Esophagus muscularis mucosa (tissue), 4 donors: ENCODE results near the gene LANCL3. TPM values are rescaled to one million over a fixed set of nuclear protein-coding genes. Genes with fewer than 3 reads are reported as not detected.
"Not testable (repeated sequence)": the region's sequence is repeated elsewhere in the genome, so short reads cannot be mapped to it uniquely, and the experiment has no call there.

Experiments
- DNase-seq: peaks from one replicate; pipeline ENCODE4 v3.0.0-alpha.2; 2017; ENCODE audit errors: extremely low spot score
- H3K27ac ChIP-seq, 4 donors: fragments of 200-600 bp; sonication (generic); replicated peaks in 1 of 4; 1 replicate in 3 of 4; 2 replicates in 1 of 4; pipeline ENCODE4 v1.5.1; 2016 to 2019; ENCODE audit warnings: mild to moderate bottlenecking in 1 of 4
- H3K27me3 ChIP-seq, 4 donors: fragments of 200-600 bp; sonication (generic); one replicate each; pipeline versions ENCODE4 v1.5.1 to v1.6.0; 2016 to 2019
- H3K36me3 ChIP-seq, 4 donors: fragments of 200-600 bp; sonication (generic); one replicate each; pipeline ENCODE4 v1.5.1; 2016 to 2019
- H3K4me1 ChIP-seq, 4 donors: fragments of 200-600 bp; sonication (generic); one replicate each; pipeline ENCODE4 v1.5.1; 2016 to 2019
- H3K4me3 ChIP-seq, 4 donors: fragments of 200-600 bp; sonication (generic); 1 replicate in 2 of 4; 2 replicates in 2 of 4; pipeline ENCODE4 v1.5.1; 2016 to 2019; ENCODE audit warnings: mild to moderate bottlenecking in 4 of 4, moderate library complexity in 1 of 4
- H3K9me3 ChIP-seq, 4 donors: fragments of 200-600 bp; sonication (generic); 1 replicate in 3 of 4; 2 replicates in 1 of 4; pipeline ENCODE4 v1.5.1; 2016 to 2019
- EP300 ChIP-seq: sonication (generic); formaldehyde crosslinking; IDR thresholded peaks from one replicate; pipeline ENCODE4 v1.6.1; 2017; ENCODE audit warnings: antibody characterized with exemption
- POLR2A ChIP-seq: fragments of 450-650 bp; IDR thresholded peaks from one replicate; pipeline ENCODE4 v1.6.1; 2017; ENCODE audit warnings: antibody characterized with exemption, moderate library complexity, mild to moderate bottlenecking, low read depth
- POLR2AphosphoS5 ChIP-seq, 2 donors: sonication (generic); formaldehyde crosslinking; IDR thresholded peaks; one replicate each; pipeline ENCODE4 v1.6.1; 2017; ENCODE audit warnings: antibody characterized with exemption in 2 of 2
- whole genome bisulfite sequencing: methylation state at CpG from one replicate; pipeline ENCODE4 v1.1.5; 2018; 5-methylcytosine and 5-hydroxymethylcytosine counted together
- intact Hi-C: fragments of 100-400 bp; cut with DNase I; formaldehyde crosslinking; loops from one replicate; pipeline ENCODE4 v1.15.1; 2023
- total RNA-seq, 4 donors: library from RNA; depleted of rRNA; stranded (reverse); fragments of >200 nt; gene quantifications; one replicate each; pipeline versions ENCODE4 v1.1.0 to v1.2.1, GENCODE V29; 2016
- TF ChIP-seq, protein P1 (sequence below), 3 experiments: fragments of 200-600 bp in 2 of 3; fragments of 450-650 bp in 1 of 3; sonication (generic) in 2 of 3; IDR thresholded peaks; one replicate each; pipeline ENCODE4 v1.5.1; 2017 to 2019; ENCODE audit warnings: antibody characterized with exemption in 3 of 3, mild to moderate bottlenecking in 2 of 3, moderate library complexity in 1 of 3

Gene LANCL3
- total RNA-seq, 4 donors from 2014 or later, result 0.83 to 1.7 (median 1.5) TPM

DNA sequence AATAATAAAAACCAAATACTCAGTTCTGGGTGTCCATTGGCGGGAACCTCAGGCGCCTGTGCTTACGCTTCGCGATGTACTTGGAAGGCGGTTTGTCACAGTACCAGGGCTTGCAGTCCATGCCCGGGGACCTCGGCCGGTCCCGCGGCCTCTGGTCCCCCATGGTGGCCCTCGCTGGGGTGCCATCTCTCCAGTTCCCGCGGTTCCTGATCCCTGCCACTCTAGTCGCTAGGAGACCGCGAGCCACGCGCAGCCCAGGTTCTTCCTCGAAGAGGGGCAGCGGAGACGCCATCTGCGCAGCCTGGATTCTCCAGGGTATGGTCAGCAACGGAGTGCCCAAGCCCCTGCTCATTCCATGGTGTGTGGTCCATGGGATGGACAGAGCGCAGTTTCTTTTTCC, 26.4 kb upstream of the LANCL3 start:
- no peak for DNase-seq
- WGBS, result 81% methylated on average over 23 of the region's 25 CpGs
- H3K27me3 ChIP-seq, result no peaks in the 10 kb centered on the region
- no peak overlapping the region for H3K4me3 ChIP-seq
- peaks cover 0 to 5% (median 0%) of the 10 kb centered on the region in 4 donors for H3K9me3 ChIP-seq
- no peaks in the 10 kb centered on the region for H3K36me3 ChIP-seq
- no peaks in the 10 kb centered on the region for H3K4me1 ChIP-seq
- TF ChIP-seq POLR2AphosphoS5 (IDR thresholded peaks at IDR 0.05), result no peak
- TF ChIP-seq, protein P1, sequence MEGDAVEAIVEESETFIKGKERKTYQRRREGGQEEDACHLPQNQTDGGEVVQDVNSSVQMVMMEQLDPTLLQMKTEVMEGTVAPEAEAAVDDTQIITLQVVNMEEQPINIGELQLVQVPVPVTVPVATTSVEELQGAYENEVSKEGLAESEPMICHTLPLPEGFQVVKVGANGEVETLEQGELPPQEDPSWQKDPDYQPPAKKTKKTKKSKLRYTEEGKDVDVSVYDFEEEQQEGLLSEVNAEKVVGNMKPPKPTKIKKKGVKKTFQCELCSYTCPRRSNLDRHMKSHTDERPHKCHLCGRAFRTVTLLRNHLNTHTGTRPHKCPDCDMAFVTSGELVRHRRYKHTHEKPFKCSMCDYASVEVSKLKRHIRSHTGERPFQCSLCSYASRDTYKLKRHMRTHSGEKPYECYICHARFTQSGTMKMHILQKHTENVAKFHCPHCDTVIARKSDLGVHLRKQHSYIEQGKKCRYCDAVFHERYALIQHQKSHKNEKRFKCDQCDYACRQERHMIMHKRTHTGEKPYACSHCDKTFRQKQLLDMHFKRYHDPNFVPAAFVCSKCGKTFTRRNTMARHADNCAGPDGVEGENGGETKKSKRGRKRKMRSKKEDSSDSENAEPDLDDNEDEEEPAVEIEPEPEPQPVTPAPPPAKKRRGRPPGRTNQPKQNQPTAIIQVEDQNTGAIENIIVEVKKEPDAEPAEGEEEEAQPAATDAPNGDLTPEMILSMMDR (IDR thresholded peaks at IDR 0.05), result no peak
- TF ChIP-seq POLR2A, result no peak
- no peak overlapping the region for H3K27ac ChIP-seq
- intact Hi-C loops, result no loop called here

DNA sequence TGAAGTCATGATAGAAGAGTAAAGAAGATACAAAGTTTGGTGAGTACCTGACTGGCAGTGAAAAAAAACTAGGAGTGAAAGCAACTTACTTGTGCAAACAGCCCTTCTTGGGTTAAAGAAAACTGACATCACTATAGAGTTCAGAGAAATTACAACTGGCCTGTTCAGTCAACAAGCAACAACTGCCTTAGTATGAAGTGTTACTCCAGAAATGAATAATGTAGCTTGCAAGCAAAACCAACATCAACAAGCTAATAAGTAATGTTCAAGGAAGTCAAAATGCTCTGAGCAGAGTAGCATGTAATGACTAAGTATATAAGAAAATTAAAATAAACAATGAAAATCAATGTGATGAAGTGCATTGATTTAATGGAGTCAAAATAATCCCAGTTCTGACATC, 21.8 kb upstream of the LANCL3 start:
- H3K4me3 ChIP-seq, H3K36me3 ChIP-seq, H3K27me3 ChIP-seq, intact Hi-C loops, H3K27ac ChIP-seq, DNase-seq, H3K9me3 ChIP-seq, H3K4me1 ChIP-seq: not testable (repeated sequence)

GRCh38 chrX:37553476-37553875, 18.0 kb upstream of the LANCL3 start:
- Histone ChIP-seq H3K27me3 (no peaks in the 10 kb centered on the region), H3K27ac (no peak overlapping the region), H3K4me3 (no peak overlapping the region), H3K4me1 (no peaks in the 10 kb centered on the region), H3K36me3 (no peaks in the 10 kb centered on the region), H3K9me3 (no peaks in the 10 kb centered on the region)
- intact Hi-C loops, result no loop called here
- DNase-seq, result no peak
- TF ChIP-seq POLR2AphosphoS5 (IDR thresholded peaks at IDR 0.05) (no peak), POLR2A (no peak), EP300 (no peak)
- TF ChIP-seq, protein P1 (IDR thresholded peaks at IDR 0.05), result no peak
- 63% methylated on average over 6 of the region's 6 CpGs for WGBS

DNA sequence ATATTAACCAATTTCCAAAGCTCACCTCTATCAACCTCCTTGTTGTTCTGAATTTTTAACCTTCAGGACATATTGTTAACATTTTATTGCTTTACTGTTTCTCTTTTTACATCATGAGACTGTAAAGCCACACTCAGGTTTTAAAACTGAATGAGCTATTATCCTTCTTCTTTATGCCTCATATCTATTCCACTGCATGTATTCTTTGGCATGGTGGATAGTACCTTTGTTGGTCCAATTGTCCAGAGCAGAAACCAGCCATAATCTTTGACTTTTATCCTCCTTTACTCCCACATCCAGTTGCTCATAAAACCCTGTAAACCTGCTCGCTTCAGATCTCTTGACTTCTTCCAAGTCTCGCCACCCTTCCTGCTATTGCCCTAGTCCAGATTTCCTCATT, 6.2 kb upstream of the LANCL3 start:
- H3K9me3 ChIP-seq, H3K27me3 ChIP-seq, DNase-seq, H3K4me3 ChIP-seq, H3K4me1 ChIP-seq, intact Hi-C loops, H3K27ac ChIP-seq, H3K36me3 ChIP-seq: not testable (repeated sequence)
- 79% methylated on average over 2 of the region's 2 CpGs for WGBS

DNA sequence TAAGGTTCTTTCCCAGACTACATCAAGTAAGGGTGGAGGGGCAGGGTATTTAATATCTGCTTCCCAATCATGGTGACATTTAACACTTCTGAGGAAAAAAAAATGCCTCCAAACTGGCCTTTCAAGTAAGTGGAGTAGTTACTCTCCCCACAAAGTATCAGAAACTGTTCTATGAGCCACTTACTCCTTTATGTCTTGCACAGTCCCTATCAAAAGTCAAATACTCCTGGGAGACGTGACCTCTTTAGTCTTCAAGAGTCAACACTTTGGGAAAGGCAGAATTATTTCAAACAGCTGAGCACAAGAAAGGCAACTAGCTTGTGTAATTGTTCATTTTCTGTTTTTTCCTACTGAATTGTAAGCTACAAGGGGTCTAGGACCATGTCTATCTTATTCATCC, 1.1 kb upstream of the LANCL3 start:
- H3K27ac ChIP-seq, DNase-seq, H3K4me3 ChIP-seq, H3K4me1 ChIP-seq, intact Hi-C loops, H3K36me3 ChIP-seq, H3K9me3 ChIP-seq, H3K27me3 ChIP-seq: not testable (repeated sequence)
- no CpG with 5 or more reads among the region's 1 CpG for WGBS

GRCh38 chrX:37572108-37572587, 687 bp downstream of the LANCL3 start:
- H3K4me1 ChIP-seq, H3K36me3 ChIP-seq, H3K9me3 ChIP-seq, H3K27me3 ChIP-seq, DNase-seq, H3K27ac ChIP-seq, intact Hi-C loops: not testable (repeated sequence)
- peak overlapping the region; percentile 48 to 61 (median 54) for H3K4me3 ChIP-seq
- TF ChIP-seq, protein P1 (IDR thresholded peaks at IDR 0.05), result peak; percentile 26 to 50 (median 41)
- WGBS, result 27% methylated on average over 4 of the region's 61 CpGs

- H3K27ac ChIP-seq, H3K27me3 ChIP-seq, DNase-seq, H3K4me1 ChIP-seq, intact Hi-C loops, H3K36me3 ChIP-seq, H3K9me3 ChIP-seq, H3K4me3 ChIP-seq: not testable (repeated sequence)
- WGBS, result 16% methylated on average over 2 of the region's 2 CpGs
Observed at GRCh38 chrX:37573121-37573520, 1.7 kb downstream of the LANCL3 start.
